ENCODE data around the gene RACGAP1. TPM values are rescaled to one million over a fixed set of nuclear protein-coding genes. Genes with fewer than 3 reads are reported as not detected.

The RACGAP1 gene
- total and polyA plus RNA-seq, 12 donors, result 1.3 to 28.4 (median 6.2) TPM

- intact Hi-C loops (cut with DNase I), result loop anchor here in 1 of 2 donors (10.0 kb wide), 1 partner anchor 186 kb away; no protein-coding TSS in a partner anchor
- WGBS, 4 donors, result 17 to 36% (median 21%) methylated on average over 22 to 37 of the region's 37 CpGs
- DNase-seq, result peak in 5 of 7 donors; percentile 38 to 62 (median 46)
Measured at GRCh38 chr12:50050410-50051098, 25.3 kb upstream of the RACGAP1 start.

GRCh38 chr12:50050119-50050385, 24.8 kb upstream of the RACGAP1 start:
- no peaks in the 10 kb centered on the region for H3K4me1 ChIP-seq (replicated peaks in 1 of 2)
- no peak overlapping the region for H3K27ac ChIP-seq
- no peaks in the 10 kb centered on the region for H3K36me3 ChIP-seq (replicated peaks in 1 of 2)
- intact Hi-C loops (cut with DNase I), result loop anchor here in 1 of 2 donors (10.0 kb wide), 1 partner anchor 185 kb away; no protein-coding TSS in a partner anchor
- H3K27me3 ChIP-seq, result no peaks in the 10 kb centered on the region
- TF ChIP-seq POLR2A (IDR thresholded peaks at IDR 0.05) (no peak), CTCF (IDR thresholded peaks at IDR 0.05) (no peak)
- H3K9me3 ChIP-seq (replicated peaks in 1 of 3), result no peaks in the 10 kb centered on the region
- no peak for DNase-seq
- 77 to 87% (median 81%) methylated on average over 3 of the region's 3 CpGs for WGBS, 4 donors
- H3K4me3 ChIP-seq, result no peak overlapping the region

More at GRCh38 chr12:50050410-50051098, 25.3 kb upstream of the RACGAP1 start:
- TF ChIP-seq CTCF (IDR thresholded peaks at IDR 0.05), result no peak
- no peak for TF ChIP-seq POLR2A (IDR thresholded peaks at IDR 0.05)
- peak overlapping the region in 1 of 4 donors; percentile 29 for H3K4me3 ChIP-seq
- H3K9me3 ChIP-seq (replicated peaks in 1 of 3), result no peaks in the 10 kb centered on the region
- peaks cover 3% of the 10 kb centered on the region for H3K27me3 ChIP-seq
- no peaks in the 10 kb centered on the region for H3K36me3 ChIP-seq (replicated peaks in 1 of 2)
- H3K27ac ChIP-seq, result peak overlapping the region in 1 of 5 donors; percentile 22
- no peaks in the 10 kb centered on the region for H3K4me1 ChIP-seq (replicated peaks in 1 of 2)

GRCh38 chr12:50049254-50050118, 24.2 kb upstream of the RACGAP1 start:
- TF ChIP-seq POLR2A (IDR thresholded peaks at IDR 0.05) (no peak), CTCF (IDR thresholded peaks at IDR 0.05) (no peak)
- intact Hi-C loops (cut with DNase I), result loop anchor here in 1 of 2 donors (10.0 kb wide), 1 partner anchor 185 kb away; no protein-coding TSS in a partner anchor
- no peak for DNase-seq
- Histone ChIP-seq H3K9me3 (replicated peaks in 1 of 3) (no peaks in the 10 kb centered on the region), H3K36me3 (replicated peaks in 1 of 2) (no peaks in the 10 kb centered on the region), H3K27me3 (no peaks in the 10 kb centered on the region), H3K4me1 (replicated peaks in 1 of 2) (no peaks in the 10 kb centered on the region), H3K4me3 (no peak overlapping the region), H3K27ac (no peak overlapping the region)
- 83 to 91% (median 84%) methylated on average over 3 of the region's 3 CpGs for WGBS, 4 donors

- DNase-seq, result no peak
- H3K4me1 ChIP-seq (replicated peaks in 1 of 2), result no peaks in the 10 kb centered on the region
- intact Hi-C loops (cut with DNase I), result no loop called here
- no peaks in the 10 kb centered on the region for H3K9me3 ChIP-seq (replicated peaks in 1 of 3)
- no peak for TF ChIP-seq CTCF (IDR thresholded peaks at IDR 0.05)
- no peak for TF ChIP-seq POLR2A (IDR thresholded peaks at IDR 0.05)
- H3K36me3 ChIP-seq (replicated peaks in 1 of 2), result no peaks in the 10 kb centered on the region
- WGBS, 4 donors, result 80 to 90% (median 85%) methylated on average over 7 of the region's 7 CpGs
- no peak overlapping the region for H3K4me3 ChIP-seq
- no peak overlapping the region for H3K27ac ChIP-seq
- no peaks in the 10 kb centered on the region for H3K27me3 ChIP-seq
Measured at GRCh38 chr12:50047693-50048250, 22.5 kb upstream of the RACGAP1 start.

All from adrenal gland (tissue), 12 donors.